GM23338 (cell line): Measurements from ENCODE around the gene RNF225. TPM values are rescaled to one million over a fixed set of nuclear protein-coding genes. Genes with fewer than 3 reads are reported as not detected.

ENCODE experiments used
- ATAC-seq: fragments of 200-7000 bp; cut with Tn5 transposase; 3 replicates; pipeline ENCODE4 v1.9.1; 2020
- DNase-seq: peaks from one replicate; pipeline ENCODE4 v3.0.0-alpha.2; 2015; ENCODE audit warnings: low spot score
- H2AFZ ChIP-seq: fragments of 200-600 bp; sonication (generic); 2 replicates; pipeline ENCODE4 v1.8.0; 2016; ENCODE audit warnings: antibody characterized with exemption, mild to moderate bottlenecking, moderate library complexity
- H3F3A ChIP-seq: fragments of 200-600 bp; sonication (generic); replicated peaks from 2 replicates; pipeline ENCODE4 v1.8.0; 2017; ENCODE audit warnings: antibody characterized with exemption, mixed run types, low read depth
- H3K27ac ChIP-seq: fragments of 200-600 bp; sonication (generic); 2 replicates; pipeline ENCODE4 v1.6.1; 2016; ENCODE audit warnings: low read depth
- H3K27me3 ChIP-seq: fragments of 200-600 bp; sonication (generic); 2 replicates; pipeline ENCODE4 v1.8.0; 2016; ENCODE audit warnings: mild to moderate bottlenecking, mixed run types, moderate library complexity; ENCODE audit not compliant: insufficient read depth
- H3K36me3 ChIP-seq: fragments of 200-600 bp; sonication (generic); 2 replicates; pipeline ENCODE4 v1.8.0; 2016; ENCODE audit warnings: mild to moderate bottlenecking; ENCODE audit not compliant: insufficient read depth
- H3K4me1 ChIP-seq: fragments of 200-600 bp; sonication (generic); 2 replicates; pipeline ENCODE4 v1.8.0; 2016; ENCODE audit warnings: mild to moderate bottlenecking, moderate library complexity; ENCODE audit not compliant: insufficient read depth
- H3K4me2 ChIP-seq: fragments of 200-600 bp; sonication (generic); 2 replicates; pipeline ENCODE4 v1.7.1; 2017; ENCODE audit warnings: mixed run types
- H3K4me3 ChIP-seq: fragments of 200-600 bp; sonication (generic); 2 replicates; pipeline ENCODE4 v1.6.1; 2016; ENCODE audit warnings: mixed run types
- H3K79me2 ChIP-seq: fragments of 200-600 bp; sonication (generic); replicated peaks from 2 replicates; pipeline ENCODE4 v1.8.0; 2017; ENCODE audit warnings: mild to moderate bottlenecking; ENCODE audit not compliant: insufficient read depth
- H3K9me2 ChIP-seq: fragments of 200-600 bp; sonication (generic); 2 replicates; pipeline ENCODE4 v1.8.0; 2017; ENCODE audit not compliant: insufficient read depth
- H4K20me1 ChIP-seq: fragments of 200-600 bp; sonication (generic); replicated peaks from 2 replicates; pipeline ENCODE4 v1.8.0; 2017; ENCODE audit warnings: mild to moderate bottlenecking; ENCODE audit not compliant: insufficient read depth
- H3K27ac Mint-ChIP-seq: 2 replicates; pipeline ENCODE4 v1.8.0; 2020; ENCODE audit warnings: inconsistent platforms, mild to moderate bottlenecking, moderate library complexity, mixed read lengths
- H3K27me3 Mint-ChIP-seq: 3 replicates; pipeline ENCODE4 v1.8.0; 2022; ENCODE audit warnings: low read depth, mild to moderate bottlenecking, moderate library complexity, mixed read lengths, inconsistent platforms; ENCODE audit not compliant: insufficient read depth, poor library complexity
- H3K36me3 Mint-ChIP-seq: 3 replicates; pipeline ENCODE4 v1.8.0; 2021; ENCODE audit warnings: low read depth, mild to moderate bottlenecking, inconsistent platforms, moderate library complexity, mixed read lengths
- H3K4me1 Mint-ChIP-seq: 3 replicates; pipeline ENCODE4 v1.8.0; 2020; ENCODE audit warnings: mild to moderate bottlenecking, inconsistent platforms, mixed read lengths
- H3K4me3 Mint-ChIP-seq: 3 replicates; pipeline ENCODE4 v1.8.0; 2021; ENCODE audit warnings: moderate library complexity, mild to moderate bottlenecking, inconsistent platforms, mixed read lengths
- H3K9me3 Mint-ChIP-seq: 3 replicates; pipeline ENCODE4 v1.8.0; 2020; ENCODE audit warnings: moderate library complexity, mild to moderate bottlenecking, inconsistent platforms, mixed read lengths
- CREB1 ChIP-seq: fragments of 250-450 bp; sonication (Bioruptor Pico); IDR thresholded peaks from 2 replicates; pipeline ENCODE4 v1.5.0; 2020; ENCODE audit warnings: low read depth, mild to moderate bottlenecking, moderate library complexity
- ETS1 ChIP-seq: IDR thresholded peaks from 2 replicates; pipeline ENCODE4 v1.6.1; 2016; ENCODE audit warnings: antibody characterized with exemption
- EZH2 ChIP-seq: fragments of 200-600 bp; sonication (generic); IDR thresholded peaks from one replicate; pipeline ENCODE4 v1.8.0; 2017; ENCODE audit warnings: antibody characterized with exemption, mild to moderate bottlenecking, low read depth; ENCODE audit not compliant: unreplicated experiment
- EZH2phosphoT487 ChIP-seq: fragments of 200-600 bp; sonication (generic); IDR thresholded peaks from one replicate; pipeline ENCODE4 v1.8.1; 2018; ENCODE audit warnings: antibody characterized with exemption; ENCODE audit not compliant: unreplicated experiment
- JUNB ChIP-seq: IDR thresholded peaks from one replicate; pipeline ENCODE4 v1.6.1; 2016; ENCODE audit warnings: antibody characterized with exemption; ENCODE audit not compliant: unreplicated experiment
- NANOG ChIP-seq: IDR thresholded peaks from 2 replicates; pipeline ENCODE4 v1.6.1; 2016; ENCODE audit warnings: antibody characterized with exemption, borderline replicate concordance
- POLR2AphosphoS5 ChIP-seq: IDR thresholded peaks from 2 replicates; pipeline ENCODE4 v1.6.1; 2016; ENCODE audit warnings: antibody characterized with exemption, low read depth
- STAT1 ChIP-seq: IDR thresholded peaks from one replicate; pipeline ENCODE4 v1.6.1; 2016; ENCODE audit warnings: antibody characterized with exemption; ENCODE audit not compliant: unreplicated experiment
- ZNF114 ChIP-seq: fragments of 250-450 bp; sonication (Bioruptor Pico); IDR thresholded peaks from 2 replicates; pipeline ENCODE4 v1.5.0; 2020; ENCODE audit warnings: mild to moderate bottlenecking, moderate library complexity
- ZNF331 ChIP-seq: fragments of 250-450 bp; sonication (Bioruptor Pico); IDR thresholded peaks from 2 replicates; pipeline ENCODE4 v1.5.0; 2020; ENCODE audit warnings: low read depth, mild to moderate bottlenecking, moderate library complexity
- ZNF462 ChIP-seq: fragments of 250-450 bp; sonication (Bioruptor Pico); IDR thresholded peaks from 2 replicates; pipeline ENCODE4 v1.5.0; 2020; ENCODE audit warnings: mild to moderate bottlenecking, moderate library complexity
- polyA plus RNA-seq: library from polyadenylated mRNA; unstranded; fragments of >200 nt; fragmentation: Nextera tagmentation; extraction: Ambion mirVana; gene quantifications from 2 replicates; pipeline ENCODE4 v1.2.1, GENCODE V29; 2016
- total RNA-seq: library from RNA; depleted of rRNA; stranded (reverse); fragments of >200 nt; shearing (Covaris generic); gene quantifications from 2 replicates; pipeline ENCODE4 v1.2.3, GENCODE V29; 2014
- TF ChIP-seq, protein P1 (sequence below): IDR thresholded peaks from one replicate; pipeline ENCODE4 v1.6.1; 2018; ENCODE audit warnings: antibody characterized with exemption; ENCODE audit not compliant: unreplicated experiment
- TF ChIP-seq, protein P2 (sequence below), 2 experiments: fragments of 200-600 bp in 1 of 2; sonication (generic) in 1 of 2; conservative IDR thresholded peaks; 2 replicates each; pipeline versions ENCODE4 v1.5.1 to v1.6.1; 2016 to 2017; ENCODE audit warnings: antibody characterized with exemption in 2 of 2, low read depth in 2 of 2, mild to moderate bottlenecking in 2 of 2, moderate library complexity in 1 of 2

RNF225 gene
- total and polyA plus RNA-seq, 2 experiments from 2014 or later, result 0.87 TPM; not detected in 1

DNA sequence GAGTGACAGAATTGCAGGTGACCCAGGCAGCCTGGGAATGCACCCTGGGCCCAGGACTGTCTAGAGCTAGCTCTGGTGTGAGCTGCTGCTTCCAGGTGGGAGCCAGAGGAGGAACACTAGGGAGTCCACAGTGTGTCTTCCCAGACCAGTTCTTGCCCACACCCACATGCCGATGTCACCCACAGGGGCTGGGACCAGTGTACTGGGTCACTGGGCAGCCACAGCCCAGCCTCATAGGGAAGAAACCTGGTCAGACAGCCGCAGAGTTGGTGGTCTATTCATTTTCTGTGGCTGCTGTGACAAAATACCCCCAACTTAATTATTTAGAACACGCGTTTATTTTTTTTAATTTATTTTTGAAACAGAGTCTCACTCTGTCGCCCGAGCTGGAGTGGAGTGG is 3.1 kb downstream of the RNF225 start:
- Mint-ChIP-seq H3K27ac (no peak overlapping the region), H3K36me3 (peaks cover 17% of the 10 kb centered on the region), H3K9me3 (no peaks in the 10 kb centered on the region; the same call in 2 of the 3 replicates), H3K4me3 (no peak overlapping the region), H3K4me1 (peaks cover 14% of the 10 kb centered on the region), H3K27me3 (peaks cover 37% of the 10 kb centered on the region)
- DNase-seq (no peak), ATAC-seq (no peak)
- H3K27ac ChIP-seq, result no peak overlapping the region
- no peak overlapping the region for H3K4me3 ChIP-seq
- H3F3A ChIP-seq, result peaks cover 31% of the 10 kb centered on the region
- peaks cover 5% of the 10 kb centered on the region; the same call in 1 of the 2 replicates for H3K4me1 ChIP-seq
- peaks cover 5% of the 10 kb centered on the region; the same call in 1 of the 2 replicates for H4K20me1 ChIP-seq
- no peaks in the 10 kb centered on the region for H3K79me2 ChIP-seq
- TF ChIP-seq NANOG (no peak), ZNF462 (CRISPR knock-in tag) (no peak), POLR2AphosphoS5 (no peak), EZH2phosphoT487 (no peak), ZNF331 (CRISPR knock-in tag) (no peak), ZNF114 (CRISPR knock-in tag) (no peak), JUNB (no peak), ETS1 (no peak), EZH2 (no peak), CREB1 (CRISPR knock-in tag) (no peak), STAT1 (no peak)
- TF ChIP-seq, protein P1, sequence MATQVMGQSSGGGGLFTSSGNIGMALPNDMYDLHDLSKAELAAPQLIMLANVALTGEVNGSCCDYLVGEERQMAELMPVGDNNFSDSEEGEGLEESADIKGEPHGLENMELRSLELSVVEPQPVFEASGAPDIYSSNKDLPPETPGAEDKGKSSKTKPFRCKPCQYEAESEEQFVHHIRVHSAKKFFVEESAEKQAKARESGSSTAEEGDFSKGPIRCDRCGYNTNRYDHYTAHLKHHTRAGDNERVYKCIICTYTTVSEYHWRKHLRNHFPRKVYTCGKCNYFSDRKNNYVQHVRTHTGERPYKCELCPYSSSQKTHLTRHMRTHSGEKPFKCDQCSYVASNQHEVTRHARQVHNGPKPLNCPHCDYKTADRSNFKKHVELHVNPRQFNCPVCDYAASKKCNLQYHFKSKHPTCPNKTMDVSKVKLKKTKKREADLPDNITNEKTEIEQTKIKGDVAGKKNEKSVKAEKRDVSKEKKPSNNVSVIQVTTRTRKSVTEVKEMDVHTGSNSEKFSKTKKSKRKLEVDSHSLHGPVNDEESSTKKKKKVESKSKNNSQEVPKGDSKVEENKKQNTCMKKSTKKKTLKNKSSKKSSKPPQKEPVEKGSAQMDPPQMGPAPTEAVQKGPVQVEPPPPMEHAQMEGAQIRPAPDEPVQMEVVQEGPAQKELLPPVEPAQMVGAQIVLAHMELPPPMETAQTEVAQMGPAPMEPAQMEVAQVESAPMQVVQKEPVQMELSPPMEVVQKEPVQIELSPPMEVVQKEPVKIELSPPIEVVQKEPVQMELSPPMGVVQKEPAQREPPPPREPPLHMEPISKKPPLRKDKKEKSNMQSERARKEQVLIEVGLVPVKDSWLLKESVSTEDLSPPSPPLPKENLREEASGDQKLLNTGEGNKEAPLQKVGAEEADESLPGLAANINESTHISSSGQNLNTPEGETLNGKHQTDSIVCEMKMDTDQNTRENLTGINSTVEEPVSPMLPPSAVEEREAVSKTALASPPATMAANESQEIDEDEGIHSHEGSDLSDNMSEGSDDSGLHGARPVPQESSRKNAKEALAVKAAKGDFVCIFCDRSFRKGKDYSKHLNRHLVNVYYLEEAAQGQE, result no peak
- TF ChIP-seq, protein P2, sequence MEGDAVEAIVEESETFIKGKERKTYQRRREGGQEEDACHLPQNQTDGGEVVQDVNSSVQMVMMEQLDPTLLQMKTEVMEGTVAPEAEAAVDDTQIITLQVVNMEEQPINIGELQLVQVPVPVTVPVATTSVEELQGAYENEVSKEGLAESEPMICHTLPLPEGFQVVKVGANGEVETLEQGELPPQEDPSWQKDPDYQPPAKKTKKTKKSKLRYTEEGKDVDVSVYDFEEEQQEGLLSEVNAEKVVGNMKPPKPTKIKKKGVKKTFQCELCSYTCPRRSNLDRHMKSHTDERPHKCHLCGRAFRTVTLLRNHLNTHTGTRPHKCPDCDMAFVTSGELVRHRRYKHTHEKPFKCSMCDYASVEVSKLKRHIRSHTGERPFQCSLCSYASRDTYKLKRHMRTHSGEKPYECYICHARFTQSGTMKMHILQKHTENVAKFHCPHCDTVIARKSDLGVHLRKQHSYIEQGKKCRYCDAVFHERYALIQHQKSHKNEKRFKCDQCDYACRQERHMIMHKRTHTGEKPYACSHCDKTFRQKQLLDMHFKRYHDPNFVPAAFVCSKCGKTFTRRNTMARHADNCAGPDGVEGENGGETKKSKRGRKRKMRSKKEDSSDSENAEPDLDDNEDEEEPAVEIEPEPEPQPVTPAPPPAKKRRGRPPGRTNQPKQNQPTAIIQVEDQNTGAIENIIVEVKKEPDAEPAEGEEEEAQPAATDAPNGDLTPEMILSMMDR (conservative IDR thresholded peaks at IDR 0.05; ENCODE audit: low read depth in 2 of 2), result no peak
- H2AFZ ChIP-seq, result no peak overlapping the region
- peaks cover 6% of the 10 kb centered on the region; the same call in 1 of the 2 replicates for H3K36me3 ChIP-seq
- H3K27me3 ChIP-seq, result peaks cover 21% of the 10 kb centered on the region
- H3K9me2 ChIP-seq, result no peaks in the 10 kb centered on the region
- no peak overlapping the region for H3K4me2 ChIP-seq
